Measurements from ENCODE around the gene SF3A1.

Gene SF3A1

DNA sequence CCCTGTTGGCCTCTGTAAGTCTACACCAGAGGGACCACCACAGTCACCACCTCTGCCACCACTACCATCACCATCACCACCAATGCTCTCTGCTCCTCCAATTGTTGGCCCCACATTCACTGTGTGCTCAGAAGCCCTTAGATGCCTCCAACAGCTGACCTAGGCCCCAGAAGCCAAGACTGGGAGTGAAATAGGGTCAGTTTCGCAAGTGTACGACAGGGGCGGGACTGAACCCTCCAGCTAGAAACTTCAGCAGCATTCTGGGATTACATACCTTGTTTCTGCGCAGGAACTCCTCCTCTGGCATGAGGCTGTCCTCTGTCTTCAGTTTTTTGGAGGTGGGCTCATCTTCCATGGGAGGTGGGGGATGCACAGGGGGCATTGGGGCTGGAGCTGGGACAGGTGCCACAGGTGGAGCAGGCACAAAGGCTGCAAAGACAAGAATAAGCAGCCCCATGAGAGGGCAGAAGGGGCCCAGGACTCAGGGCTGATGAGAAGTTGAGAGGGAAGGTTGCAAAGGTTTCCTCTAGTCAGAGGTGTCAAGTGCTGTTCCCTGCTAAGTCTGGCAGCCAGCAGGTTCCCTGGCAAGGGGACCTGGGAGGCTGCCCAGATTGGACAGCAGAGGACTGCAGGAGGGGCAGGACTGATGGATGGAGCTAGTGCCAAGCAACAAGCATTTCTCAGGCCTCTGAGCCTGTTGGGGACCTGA is 19.8 kb downstream of the SF3A1 start:
- CTCF ChIA-PET, result interaction anchor here (1.1 to 3.1 kb wide), 4 partner anchors 9 to 73 kb away, joined by 3 to 10 read pairs (median 4); no protein-coding TSS in a partner anchor
- no peak for DNase-seq (ENCODE audit: extremely low spot score)
- POLR2A ChIA-PET, result interaction anchor here (0.9 to 1.1 kb wide), 3 partner anchors 10 to 11 kb away, joined by 3 to 5 read pairs (median 3); partner anchors contain the start of gene TBC1D10A
- TF ChIP-seq, protein P1, sequence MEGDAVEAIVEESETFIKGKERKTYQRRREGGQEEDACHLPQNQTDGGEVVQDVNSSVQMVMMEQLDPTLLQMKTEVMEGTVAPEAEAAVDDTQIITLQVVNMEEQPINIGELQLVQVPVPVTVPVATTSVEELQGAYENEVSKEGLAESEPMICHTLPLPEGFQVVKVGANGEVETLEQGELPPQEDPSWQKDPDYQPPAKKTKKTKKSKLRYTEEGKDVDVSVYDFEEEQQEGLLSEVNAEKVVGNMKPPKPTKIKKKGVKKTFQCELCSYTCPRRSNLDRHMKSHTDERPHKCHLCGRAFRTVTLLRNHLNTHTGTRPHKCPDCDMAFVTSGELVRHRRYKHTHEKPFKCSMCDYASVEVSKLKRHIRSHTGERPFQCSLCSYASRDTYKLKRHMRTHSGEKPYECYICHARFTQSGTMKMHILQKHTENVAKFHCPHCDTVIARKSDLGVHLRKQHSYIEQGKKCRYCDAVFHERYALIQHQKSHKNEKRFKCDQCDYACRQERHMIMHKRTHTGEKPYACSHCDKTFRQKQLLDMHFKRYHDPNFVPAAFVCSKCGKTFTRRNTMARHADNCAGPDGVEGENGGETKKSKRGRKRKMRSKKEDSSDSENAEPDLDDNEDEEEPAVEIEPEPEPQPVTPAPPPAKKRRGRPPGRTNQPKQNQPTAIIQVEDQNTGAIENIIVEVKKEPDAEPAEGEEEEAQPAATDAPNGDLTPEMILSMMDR (IDR thresholded peaks at IDR 0.05; ENCODE audit: control extremely low read depth, extremely low read depth, low read depth, missing control alignments), result no peak

GRCh38 chr22:30335236-30335635 is 21.5 kb downstream of the SF3A1 start:
- ChIA-PET CTCF (interaction anchor here (2.5 to 3.1 kb wide), 2 partner anchors 20 to 47 kb away, joined by 10 read pairs; no protein-coding TSS in a partner anchor), POLR2A (interaction anchor here (0.6 kb wide), 1 partner anchor 65 kb away, joined by 3 read pairs; no protein-coding TSS in a partner anchor)
- DNase-seq (ENCODE audit: extremely low spot score), result no peak
- TF ChIP-seq, protein P1 (IDR thresholded peaks at IDR 0.05; ENCODE audit: control extremely low read depth, extremely low read depth, low read depth, missing control alignments), result no peak

- TF ChIP-seq, protein P1 (IDR thresholded peaks at IDR 0.05; ENCODE audit: control extremely low read depth, extremely low read depth, low read depth, missing control alignments), result no peak
- DNase-seq (ENCODE audit: extremely low spot score), result no peak
- ChIA-PET POLR2A (no interaction called here), CTCF (interaction anchor here (2.5 to 3.1 kb wide), 2 partner anchors 20 to 47 kb away, joined by 10 read pairs; no protein-coding TSS in a partner anchor)
These were observed 22.0 kb downstream of the SF3A1 start for GRCh38 chr22:30334646-30335045.

DNA sequence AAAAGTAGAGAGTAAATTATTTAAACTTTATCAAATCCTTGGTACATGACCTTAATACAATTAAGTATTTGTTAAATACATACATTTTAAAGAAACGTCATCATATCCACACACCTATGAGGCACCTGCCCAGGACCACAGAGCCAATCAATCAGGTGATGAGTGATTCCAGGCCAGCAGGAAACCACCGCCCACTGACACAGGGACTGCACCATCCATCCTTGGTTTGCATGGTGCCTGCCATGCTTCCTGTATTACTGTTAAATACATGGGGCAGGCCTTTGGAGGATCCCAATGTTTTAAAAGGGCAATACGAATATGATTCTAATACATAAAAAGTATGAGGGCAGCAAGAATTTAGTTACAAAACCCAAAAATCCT is 23.0 kb downstream of the SF3A1 start:
- no peak for DNase-seq (ENCODE audit: extremely low spot score)
- ChIA-PET POLR2A (interaction anchor here (1.0 kb wide), 1 partner anchor 13 kb away, joined by 3 read pairs; no protein-coding TSS in a partner anchor), CTCF (interaction anchor here (2.0 to 3.1 kb wide), 2 partner anchors 19 to 45 kb away, joined by 10 to 11 read pairs; partner anchors contain the start of gene CASTOR1)
- TF ChIP-seq, protein P1 (IDR thresholded peaks at IDR 0.05; ENCODE audit: control extremely low read depth, extremely low read depth, low read depth, missing control alignments), result no peak

DNA sequence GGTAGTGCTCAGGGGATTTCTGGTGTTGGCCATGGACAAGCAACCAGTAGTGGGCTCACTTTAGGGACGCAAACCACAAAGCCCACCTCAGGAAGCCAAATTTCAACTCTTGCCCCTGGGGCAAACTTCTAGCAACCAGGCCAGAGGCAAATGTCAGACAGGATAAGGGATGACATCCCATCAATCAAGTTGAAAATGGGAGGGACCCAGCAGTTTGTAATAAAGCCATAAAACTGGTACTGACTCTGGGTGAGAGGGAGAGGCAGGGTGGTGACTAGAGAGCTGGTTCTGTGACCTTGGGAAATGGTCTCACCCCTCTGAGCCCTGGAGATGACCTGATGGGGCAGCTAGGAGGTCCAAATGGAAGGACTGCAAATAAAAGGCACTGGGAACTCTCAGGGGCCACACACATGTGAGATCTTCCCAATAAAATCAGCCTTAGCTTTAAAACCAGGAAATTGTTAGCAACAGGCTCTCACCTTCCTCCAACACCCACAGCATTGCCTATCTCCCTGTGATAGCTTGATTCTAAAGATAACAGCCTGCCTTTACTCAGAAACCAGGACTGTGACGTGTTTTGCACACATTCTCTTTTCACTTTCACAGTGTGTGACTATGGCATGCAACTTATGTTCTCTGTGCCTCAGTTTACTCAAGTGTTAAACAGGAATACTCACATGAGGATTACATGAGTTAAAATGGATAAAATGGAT is 23.5 kb downstream of the SF3A1 start:
- ChIA-PET CTCF (interaction anchor here (0.9 to 2.0 kb wide), 3 partner anchors 21 to 48 kb away, joined by 3 to 11 read pairs (median 3); partner anchors contain the start of gene CASTOR1), POLR2A (interaction anchor here (1.0 kb wide), 1 partner anchor 12 kb away, joined by 3 read pairs; no protein-coding TSS in a partner anchor)
- TF ChIP-seq, protein P1 (IDR thresholded peaks at IDR 0.05; ENCODE audit: control extremely low read depth, extremely low read depth, low read depth, missing control alignments), result no peak
- DNase-seq (ENCODE audit: extremely low spot score), result no peak

- ChIA-PET CTCF (interaction anchor here (0.9 to 2.0 kb wide), 4 partner anchors 21 to 49 kb away, joined by 3 to 11 read pairs (median 3); partner anchors contain the start of gene CASTOR1), POLR2A (no interaction called here)
- no peak for DNase-seq (ENCODE audit: extremely low spot score)
- TF ChIP-seq, protein P1 (IDR thresholded peaks at IDR 0.05; ENCODE audit: control extremely low read depth, extremely low read depth, low read depth, missing control alignments), result no peak
These were observed 24.1 kb downstream of the SF3A1 start for GRCh38 chr22:30332551-30332950.
